Keratinocyte (primary cell): ENCODE data around the gene PUS1.

Source experiments
- EZH2 ChIP-seq: IDR thresholded peaks from one replicate; pipeline ENCODE4 v1.6.1; 2012; ENCODE audit warnings: inconsistent platforms, mild to moderate bottlenecking, low read length, moderate library complexity
- TF ChIP-seq, protein P1 (sequence below), 3 experiments: IDR thresholded peaks in 1 of 3; conservative IDR thresholded peaks in 1 of 3; optimal IDR thresholded peaks in 1 of 3; 2 replicates in 2 of 3; 3 replicates in 1 of 3; pipeline versions ENCODE3 to v1.5.1; 2011; ENCODE audit warnings: low read length in 3 of 3, mild to moderate bottlenecking in 3 of 3, moderate library complexity in 2 of 3, control low read depth in 1 of 3, inconsistent platforms in 1 of 3; ENCODE audit not compliant: insufficient read depth in 2 of 3; ENCODE audit errors: extremely low read depth in 1 of 3

GRCh38 chr12:131928080-131928710 is 881 bp upstream of the PUS1 start:
- TF ChIP-seq, protein P1, sequence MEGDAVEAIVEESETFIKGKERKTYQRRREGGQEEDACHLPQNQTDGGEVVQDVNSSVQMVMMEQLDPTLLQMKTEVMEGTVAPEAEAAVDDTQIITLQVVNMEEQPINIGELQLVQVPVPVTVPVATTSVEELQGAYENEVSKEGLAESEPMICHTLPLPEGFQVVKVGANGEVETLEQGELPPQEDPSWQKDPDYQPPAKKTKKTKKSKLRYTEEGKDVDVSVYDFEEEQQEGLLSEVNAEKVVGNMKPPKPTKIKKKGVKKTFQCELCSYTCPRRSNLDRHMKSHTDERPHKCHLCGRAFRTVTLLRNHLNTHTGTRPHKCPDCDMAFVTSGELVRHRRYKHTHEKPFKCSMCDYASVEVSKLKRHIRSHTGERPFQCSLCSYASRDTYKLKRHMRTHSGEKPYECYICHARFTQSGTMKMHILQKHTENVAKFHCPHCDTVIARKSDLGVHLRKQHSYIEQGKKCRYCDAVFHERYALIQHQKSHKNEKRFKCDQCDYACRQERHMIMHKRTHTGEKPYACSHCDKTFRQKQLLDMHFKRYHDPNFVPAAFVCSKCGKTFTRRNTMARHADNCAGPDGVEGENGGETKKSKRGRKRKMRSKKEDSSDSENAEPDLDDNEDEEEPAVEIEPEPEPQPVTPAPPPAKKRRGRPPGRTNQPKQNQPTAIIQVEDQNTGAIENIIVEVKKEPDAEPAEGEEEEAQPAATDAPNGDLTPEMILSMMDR (optimal IDR thresholded peaks at IDR 0.05 in 1 of 3, IDR thresholded peaks at IDR 0.05 in 1 of 3, conservative IDR thresholded peaks at IDR 0.05 in 1 of 3; ENCODE audit: extremely low read depth in 1 of 3, insufficient read depth in 2 of 3, low read length in 3 of 3), result no peak
- TF ChIP-seq EZH2, result no peak
